ENCODE data around the gene TWF2. TPM values are rescaled to one million over a fixed set of nuclear protein-coding genes. Genes with fewer than 3 reads are reported as not detected.
A peak's percentile ranks its signal among the peaks of the same experiment; 100 is the strongest.

Gene TWF2
- total and polyA plus RNA-seq, 2 of the 13 experiments (the other 11 are each of a cell fraction or from before 2014, with no cell fraction given) = 45.5 to 108 TPM

DNA sequence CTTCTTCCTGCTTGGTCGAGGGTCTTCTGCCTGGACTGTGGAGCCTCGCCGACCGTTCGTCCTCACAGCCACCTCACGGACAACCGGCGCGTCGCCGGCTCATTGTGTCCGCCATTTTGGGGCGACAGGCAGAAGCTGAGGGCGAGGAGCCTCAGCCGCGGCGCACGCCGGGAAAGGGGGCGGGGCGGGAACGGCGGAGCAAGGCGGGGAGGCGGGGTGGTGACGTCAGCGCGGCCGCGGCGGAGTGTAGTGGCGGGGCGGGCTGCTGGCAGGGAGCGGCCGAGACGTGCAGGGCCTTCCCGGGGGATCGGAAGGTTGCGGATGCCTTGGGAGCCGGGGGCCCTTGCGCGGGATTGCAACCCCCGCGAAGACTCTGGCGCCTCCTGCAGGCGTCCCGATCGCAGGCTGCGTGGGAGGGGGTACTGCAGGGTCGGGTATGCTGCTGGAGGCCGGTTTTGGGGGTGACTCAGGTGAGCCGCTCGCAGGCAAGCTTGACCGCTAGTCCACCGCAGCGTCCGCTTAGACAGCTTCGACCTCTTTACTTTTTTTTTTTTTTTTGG is 39.6 kb upstream of the TWF2 start, which contains the start of gene WDR82 (continued):
- TF ChIP-seq REXO4 (CRISPR knock-in tag; IDR thresholded peaks at IDR 0.05; ENCODE audit: borderline replicate concordance) (no peak), CBX1 (IDR thresholded peaks at IDR 0.05; ENCODE audit: low read depth) (peak; percentile 25), ZBTB8A (CRISPR knock-in tag; IDR thresholded peaks at IDR 0.05; ENCODE audit: borderline replicate concordance, low read depth) (no peak), CHD2 (IDR thresholded peaks at IDR 0.05; ENCODE audit: low read depth, low read length) (no peak), ZC3H13 (CRISPR knock-in tag; IDR thresholded peaks at IDR 0.05) (peak; percentile 43; the same call in 1 of the 2 replicates), PHF8 (CRISPR knock-in tag; IDR thresholded peaks at IDR 0.05) (peak; percentile 91), HNRNPL (IDR thresholded peaks at IDR 0.05; ENCODE audit: low read depth, low read length) (no peak), NR3C1 (CRISPR knock-in tag; IDR thresholded peaks at IDR 0.05) (no peak), SUZ12 (IDR thresholded peaks at IDR 0.05; ENCODE audit: low read depth, low read length) (peak; percentile 32; the same call in 1 of the 2 replicates), ZNF550 (CRISPR knock-in tag; IDR thresholded peaks at IDR 0.05; ENCODE audit: borderline replicate concordance) (no peak), RFXANK (CRISPR knock-in tag; IDR thresholded peaks at IDR 0.05) (0 out of 2 replicates have a peak, but pooled peaks have one; percentile 22), SSRP1 (CRISPR knock-in tag; IDR thresholded peaks at IDR 0.05) (no peak)
- TF ChIP-seq, protein P1, sequence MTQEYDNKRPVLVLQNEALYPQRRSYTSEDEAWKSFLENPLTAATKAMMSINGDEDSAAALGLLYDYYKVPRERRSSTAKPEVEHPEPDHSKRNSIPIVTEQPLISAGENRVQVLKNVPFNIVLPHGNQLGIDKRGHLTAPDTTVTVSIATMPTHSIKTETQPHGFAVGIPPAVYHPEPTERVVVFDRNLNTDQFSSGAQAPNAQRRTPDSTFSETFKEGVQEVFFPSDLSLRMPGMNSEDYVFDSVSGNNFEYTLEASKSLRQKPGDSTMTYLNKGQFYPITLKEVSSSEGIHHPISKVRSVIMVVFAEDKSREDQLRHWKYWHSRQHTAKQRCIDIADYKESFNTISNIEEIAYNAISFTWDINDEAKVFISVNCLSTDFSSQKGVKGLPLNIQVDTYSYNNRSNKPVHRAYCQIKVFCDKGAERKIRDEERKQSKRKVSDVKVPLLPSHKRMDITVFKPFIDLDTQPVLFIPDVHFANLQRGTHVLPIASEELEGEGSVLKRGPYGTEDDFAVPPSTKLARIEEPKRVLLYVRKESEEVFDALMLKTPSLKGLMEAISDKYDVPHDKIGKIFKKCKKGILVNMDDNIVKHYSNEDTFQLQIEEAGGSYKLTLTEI (CRISPR knock-in tag; conservative IDR thresholded peaks at IDR 0.05) = no peak
- TF ChIP-seq, protein P2, sequence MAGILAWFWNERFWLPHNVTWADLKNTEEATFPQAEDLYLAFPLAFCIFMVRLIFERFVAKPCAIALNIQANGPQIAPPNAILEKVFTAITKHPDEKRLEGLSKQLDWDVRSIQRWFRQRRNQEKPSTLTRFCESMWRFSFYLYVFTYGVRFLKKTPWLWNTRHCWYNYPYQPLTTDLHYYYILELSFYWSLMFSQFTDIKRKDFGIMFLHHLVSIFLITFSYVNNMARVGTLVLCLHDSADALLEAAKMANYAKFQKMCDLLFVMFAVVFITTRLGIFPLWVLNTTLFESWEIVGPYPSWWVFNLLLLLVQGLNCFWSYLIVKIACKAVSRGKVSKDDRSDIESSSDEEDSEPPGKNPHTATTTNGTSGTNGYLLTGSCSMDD (CRISPR knock-in tag; IDR thresholded peaks at IDR 0.05) = no peak
- TF ChIP-seq, protein P3, sequence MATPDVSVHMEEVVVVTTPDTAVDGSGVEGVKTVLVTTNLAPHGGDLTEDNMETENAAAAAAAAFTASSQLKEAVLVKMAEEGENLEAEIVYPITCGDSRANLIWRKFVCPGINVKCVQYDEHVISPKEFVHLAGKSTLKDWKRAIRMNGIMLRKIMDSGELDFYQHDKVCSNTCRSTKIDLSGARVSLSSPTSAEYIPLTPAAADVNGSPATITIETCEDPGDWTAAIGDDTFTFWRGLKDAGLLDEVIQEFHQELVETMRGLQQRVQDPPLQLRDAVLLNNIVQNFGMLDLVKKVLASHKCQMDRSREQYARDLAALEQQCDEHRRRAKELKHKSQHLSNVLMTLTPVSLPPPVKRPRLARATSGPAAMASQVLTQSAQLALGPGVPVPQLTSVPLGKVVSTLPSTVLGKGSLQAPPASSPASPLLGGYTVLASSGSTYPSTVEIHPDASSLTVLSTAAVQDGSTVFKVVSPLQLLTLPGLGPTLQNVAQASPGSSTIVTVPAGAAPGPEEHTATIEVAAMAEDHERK (CRISPR knock-in tag; IDR thresholded peaks at IDR 0.05; ENCODE audit: low read depth) = peak; percentile 58; the same call in 1 of the 2 replicates
- TF ChIP-seq, protein P4, sequence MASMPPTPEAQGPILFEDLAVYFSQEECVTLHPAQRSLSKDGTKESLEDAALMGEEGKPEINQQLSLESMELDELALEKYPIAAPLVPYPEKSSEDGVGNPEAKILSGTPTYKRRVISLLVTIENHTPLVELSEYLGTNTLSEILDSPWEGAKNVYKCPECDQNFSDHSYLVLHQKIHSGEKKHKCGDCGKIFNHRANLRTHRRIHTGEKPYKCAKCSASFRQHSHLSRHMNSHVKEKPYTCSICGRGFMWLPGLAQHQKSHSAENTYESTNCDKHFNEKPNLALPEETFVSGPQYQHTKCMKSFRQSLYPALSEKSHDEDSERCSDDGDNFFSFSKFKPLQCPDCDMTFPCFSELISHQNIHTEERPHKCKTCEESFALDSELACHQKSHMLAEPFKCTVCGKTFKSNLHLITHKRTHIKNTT (CRISPR knock-in tag; IDR thresholded peaks at IDR 0.05) = no peak
